Liver (tissue), 9 donors: Measurements from ENCODE around the gene ABT1. TPM values are rescaled to one million over a fixed set of nuclear protein-coding genes. Genes with fewer than 3 reads are reported as not detected.

ENCODE experiments used
- DNase-seq: peaks from one replicate; pipeline ENCODE4 v3.0.0-alpha.2; 2017; ENCODE audit warnings: low spot score
- H3K27ac ChIP-seq, 2 donors: one replicate each; pipeline ENCODE4 v1.7.0; 2013; ENCODE audit warnings: inconsistent platforms in 2 of 2, low read length in 2 of 2, control low read depth in 1 of 2, low read depth in 1 of 2, mild to moderate bottlenecking in 1 of 2
- H3K27me3 ChIP-seq, 4 donors: one replicate each; pipeline versions ENCODE4 v1.6.1 to v1.7.0; 2013; ENCODE audit warnings: low read length in 3 of 4, inconsistent platforms in 1 of 4, mild to moderate bottlenecking in 1 of 4, moderate library complexity in 1 of 4; ENCODE audit not compliant: control insufficient read depth in 4 of 4, insufficient read depth in 4 of 4
- H3K36me3 ChIP-seq, 4 donors: one replicate each; pipeline versions ENCODE4 v1.6.1 to v1.7.0; 2013; ENCODE audit warnings: low read length in 3 of 4, mild to moderate bottlenecking in 3 of 4, low read depth in 1 of 4, moderate library complexity in 1 of 4; ENCODE audit not compliant: control insufficient read depth in 4 of 4, insufficient read depth in 3 of 4
- H3K4me1 ChIP-seq, 4 donors: one replicate each; pipeline versions ENCODE4 v1.6.1 to v1.7.0; 2013; ENCODE audit warnings: low read length in 3 of 4, mild to moderate bottlenecking in 3 of 4, moderate library complexity in 1 of 4; ENCODE audit not compliant: control insufficient read depth in 4 of 4, insufficient read depth in 4 of 4
- H3K4me3 ChIP-seq, 3 donors: one replicate each; pipeline versions ENCODE4 v1.6.1 to v1.7.0; 2013; ENCODE audit warnings: low read length in 3 of 3, control low read depth in 1 of 3, low read depth in 1 of 3, mild to moderate bottlenecking in 1 of 3
- H3K9ac ChIP-seq, 2 donors: one replicate each; pipeline ENCODE4 v1.7.0; 2013; ENCODE audit warnings: low read length in 2 of 2, mild to moderate bottlenecking in 2 of 2, moderate library complexity in 2 of 2, control low read depth in 1 of 2, low read depth in 1 of 2
- H3K9me3 ChIP-seq, 4 donors: one replicate each; pipeline versions ENCODE4 v1.6.1 to v1.7.0; 2013; ENCODE audit warnings: low read length in 3 of 4; ENCODE audit not compliant: control insufficient read depth in 4 of 4
- ATF3 ChIP-seq: IDR thresholded peaks from 2 replicates; pipeline ENCODE4 v1.6.1; 2016; ENCODE audit warnings: antibody characterized with exemption
- CTCF ChIP-seq: fragments of 150-350 bp; IDR thresholded peaks from 2 replicates; pipeline ENCODE4 v1.5.1; 2017; ENCODE audit warnings: improper control_type of control experiment, low read depth, low read length; ENCODE audit not compliant: missing input control
- EGR1 ChIP-seq, 2 donors: IDR thresholded peaks; 2 replicates each; pipeline ENCODE4 v1.6.1; 2016 to 2018; ENCODE audit warnings: antibody characterized with exemption in 2 of 2, low read depth in 2 of 2
- FOXA1 ChIP-seq: IDR thresholded peaks from 2 replicates; pipeline ENCODE4 v1.6.1; 2016; ENCODE audit warnings: antibody characterized with exemption
- FOXA2 ChIP-seq: IDR thresholded peaks from 2 replicates; pipeline ENCODE4 v1.6.1; 2016; ENCODE audit warnings: antibody characterized with exemption
- HNF4A ChIP-seq, 2 donors: conservative IDR thresholded peaks; 2 replicates each; pipeline ENCODE4 v1.6.1; 2016; ENCODE audit warnings: antibody characterized with exemption in 2 of 2, mild to moderate bottlenecking in 2 of 2
- HNF4G ChIP-seq: IDR thresholded peaks from 2 replicates; pipeline ENCODE4 v1.6.1; 2016; ENCODE audit warnings: antibody characterized with exemption
- JUND ChIP-seq, 2 donors: IDR thresholded peaks; 2 replicates each; pipeline ENCODE4 v1.6.1; 2016; ENCODE audit warnings: antibody characterized with exemption in 2 of 2
- MAX ChIP-seq: IDR thresholded peaks from 2 replicates; pipeline ENCODE4 v1.6.1; 2016; ENCODE audit warnings: antibody characterized with exemption
- NR2F2 ChIP-seq: IDR thresholded peaks from 2 replicates; pipeline ENCODE4 v1.6.1; 2016; ENCODE audit warnings: antibody characterized with exemption
- RAD21 ChIP-seq, 2 donors: IDR thresholded peaks; 2 replicates each; pipeline ENCODE4 v1.6.1; 2016; ENCODE audit warnings: antibody characterized with exemption in 2 of 2, mild to moderate bottlenecking in 2 of 2
- REST ChIP-seq: IDR thresholded peaks from 2 replicates; pipeline ENCODE4 v1.6.1; 2016; ENCODE audit warnings: antibody characterized with exemption, mild to moderate bottlenecking
- RXRA ChIP-seq, 2 donors: IDR thresholded peaks; 2 replicates each; pipeline ENCODE4 v1.6.1; 2017 to 2018; ENCODE audit warnings: antibody characterized with exemption in 2 of 2, mild to moderate bottlenecking in 1 of 2
- SP1 ChIP-seq: IDR thresholded peaks from 2 replicates; pipeline ENCODE4 v1.6.1; 2018; ENCODE audit warnings: antibody characterized with exemption, mild to moderate bottlenecking
- TAF1 ChIP-seq: conservative IDR thresholded peaks from 2 replicates; pipeline ENCODE4 v1.6.1; 2016; ENCODE audit warnings: antibody characterized with exemption, mild to moderate bottlenecking
- YY1 ChIP-seq: IDR thresholded peaks from 2 replicates; pipeline ENCODE4 v1.6.1; 2016; ENCODE audit warnings: antibody characterized with exemption, mild to moderate bottlenecking
- ZBTB33 ChIP-seq: IDR thresholded peaks from 2 replicates; pipeline ENCODE4 v1.6.1; 2016; ENCODE audit warnings: antibody characterized with exemption
- WGBS: extraction: QIAGEN DNeasy Blood & Tissue Kit; methylation state at CpG from one replicate; pipeline ENCODE4 v1.1.7; 2013; 5-methylcytosine and 5-hydroxymethylcytosine counted together
- polyA plus RNA-seq, 2 donors: library from polyadenylated mRNA; stranded (reverse) in 1 of 2; unstranded in 1 of 2; fragments of 200-250 nt in 1 of 2; fragments of >200 nt in 1 of 2; fragmentation: Nextera tagmentation in 1 of 2; extraction: Ambion mirVana in 1 of 2; gene quantifications; one replicate each; pipeline versions ENCODE4 v1.2.1 to v1.2.3, GENCODE V29; 2013 to 2015
- total RNA-seq, 2 donors: library from RNA; depleted of rRNA; stranded (reverse); fragments of >200 nt; gene quantifications; one replicate each; pipeline ENCODE4 v1.2.3, GENCODE V29; 2014
- donor health status: healthy.
- donor health status: healthy.
- donor health status: healthy.
- donor health status: healthy.
- donor health status: healthy.

ABT1 gene
- total and polyA plus RNA-seq, 4 donors: 8.3 to 13.0 (median 10.0) TPM

GRCh38 chr6:26599591-26599990, 2.8 kb downstream of the ABT1 start:
- no peak overlapping the region for H3K27ac ChIP-seq
- H3K9ac ChIP-seq: no peak overlapping the region
- TF ChIP-seq ZBTB33 (no peak), NR2F2 (no peak), HNF4G (no peak), REST (no peak), SP1 (no peak), EGR1 (IDR thresholded peaks at IDR 0.05; ENCODE audit: low read depth in 2 of 2) (no peak), YY1 (no peak), MAX (no peak), FOXA1 (no peak), RXRA (IDR thresholded peaks at IDR 0.05) (no peak), ATF3 (no peak)
- H3K36me3 ChIP-seq: peaks cover 6 to 17% (median 11%) of the 10 kb centered on the region in 4 donors
- no peaks in the 10 kb centered on the region for H3K9me3 ChIP-seq
- no peaks in the 10 kb centered on the region for H3K27me3 ChIP-seq
- peaks cover 5 to 23% (median 13%) of the 10 kb centered on the region in 4 donors for H3K4me1 ChIP-seq
- DNase-seq: no peak
- H3K4me3 ChIP-seq: no peak overlapping the region
- 90% methylated on average over 1 of the region's 1 CpG for WGBS

GRCh38 chr6:26600759-26601158, 4.0 kb downstream of the ABT1 start:
- peaks cover 5 to 16% (median 11%) of the 10 kb centered on the region in 4 donors for H3K4me1 ChIP-seq
- H3K4me3 ChIP-seq: no peak overlapping the region
- no peaks in the 10 kb centered on the region for H3K27me3 ChIP-seq
- no peak for DNase-seq
- H3K36me3 ChIP-seq: peaks cover 6 to 17% (median 11%) of the 10 kb centered on the region in 4 donors
- H3K9me3 ChIP-seq: no peaks in the 10 kb centered on the region
- H3K27ac ChIP-seq: no peak overlapping the region
- H3K9ac ChIP-seq: no peak overlapping the region
- TF ChIP-seq CTCF (no peak), FOXA1 (no peak), FOXA2 (no peak), ZBTB33 (no peak), ATF3 (no peak), HNF4G (no peak), JUND (IDR thresholded peaks at IDR 0.05) (no peak), EGR1 (IDR thresholded peaks at IDR 0.05; ENCODE audit: low read depth in 2 of 2) (no peak), TAF1 (no peak), HNF4A (conservative IDR thresholded peaks at IDR 0.05) (no peak), RXRA (IDR thresholded peaks at IDR 0.05) (no peak), REST (no peak), YY1 (no peak), RAD21 (IDR thresholded peaks at IDR 0.05) (no peak), SP1 (no peak), NR2F2 (no peak)
